ENCODE results near the gene GALNT10. TPM values are rescaled to one million over a fixed set of nuclear protein-coding genes. Genes with fewer than 3 reads are reported as not detected.

Gene GALNT10
- total RNA-seq, 1 experiment from 2014 or later, result 27.8 TPM

GRCh38 chr5:154449786-154450185 lies 259.3 kb downstream of the GALNT10 start:
- Histone ChIP-seq H4K20me1 (ENCODE audit: insufficient read depth) (no peaks in the 10 kb centered on the region), H3K36me3 (ENCODE audit: control insufficient read depth in 1 of 2, insufficient read depth in 2 of 2, low read length in 2 of 2) (peaks cover 0 to 6% of the 10 kb centered on the region in 2 experiments; a peak in 2 of 4 replicates), H3K27ac (ENCODE audit: low read depth, low read length) (no peak overlapping the region), H3K9ac (ENCODE audit: low read length) (no peak overlapping the region), H3K9me3 (ENCODE audit: control insufficient read depth in 1 of 2, insufficient read depth in 1 of 2, low read depth in 1 of 2, low read length in 2 of 2) (no peaks in the 10 kb centered on the region), H3K27me3 (ENCODE audit: insufficient read depth, low read length) (no peaks in the 10 kb centered on the region), H3K9me2 (ENCODE audit: insufficient read depth) (no peaks in the 10 kb centered on the region), H3K4me3 (replicated peaks in 1 of 2; ENCODE audit: low read depth in 1 of 2, low read length in 2 of 2) (no peak overlapping the region), H3K4me1 (ENCODE audit: control insufficient read depth in 1 of 2, insufficient read depth in 2 of 2, low read length in 2 of 2) (peaks cover 3 to 15% of the 10 kb centered on the region in 2 experiments; a peak in 3 of 4 replicates), H3K79me2 (ENCODE audit: insufficient read depth, low read length) (peaks cover 21% of the 10 kb centered on the region), H3K4me2 (ENCODE audit: low read length) (no peak overlapping the region), H2AFZ (ENCODE audit: low read depth, low read length, poor library complexity, severe bottlenecking) (no peak overlapping the region)
- TF ChIP-seq POLR2A (IDR thresholded peaks at IDR 0.05; ENCODE audit: borderline replicate concordance, extremely low read depth, insufficient read depth, insufficient read length) (no peak), CTCF (IDR thresholded peaks at IDR 0.05 in 2 of 3, conservative IDR thresholded peaks at IDR 0.05 in 1 of 3; ENCODE audit: borderline replicate concordance in 1 of 3, insufficient read depth in 1 of 3, low read depth in 2 of 3, low read length in 2 of 3) (no peak), EGR1 (IDR thresholded peaks at IDR 0.05; ENCODE audit: low read depth) (no peak), ELF1 (IDR thresholded peaks at IDR 0.05; ENCODE audit: borderline replicate concordance, low read depth) (no peak), SRF (IDR thresholded peaks at IDR 0.05; ENCODE audit: low read depth) (no peak), CBX3 (IDR thresholded peaks at IDR 0.05; ENCODE audit: low read depth) (no peak), JUND (IDR thresholded peaks at IDR 0.05) (no peak), ATF3 (IDR thresholded peaks at IDR 0.05) (no peak), SIN3A (IDR thresholded peaks at IDR 0.05; ENCODE audit: low read depth) (no peak), YY1 (IDR thresholded peaks at IDR 0.05; ENCODE audit: extremely low read depth, insufficient replicate concordance, low read depth, low read length) (no peak), EZH2phosphoT487 (IDR thresholded peaks at IDR 0.05; ENCODE audit: borderline replicate concordance) (no peak), TCF7L2 (IDR thresholded peaks at IDR 0.05; ENCODE audit: borderline replicate concordance, extremely low read depth, insufficient read depth, insufficient read length) (no peak), ZNF274 (IDR thresholded peaks at IDR 0.05; ENCODE audit: low read depth, low read length) (no peak)
- ChIA-PET POLR2A (no interaction called here), CTCF (no interaction called here), RAD21 (ENCODE audit: low non-redundant PET in 1 of 2, low total read pairs in 2 of 2, uncharacterized antibody in 2 of 2, unreplicated experiment in 2 of 2) (no interaction called here)
- no TSS peak for BruUV-seq (replicated peaks)
- intact Hi-C loops (cut with micrococcal nuclease), result no loop called here
- DNase-seq (ENCODE audit: low read depth, low spot score) (no peak), ATAC-seq (no peak)

Measured in HCT116 (cell line).